Suprapubic skin (tissue), 4 donors: ENCODE measurements around the gene CACNA2D3. TPM values are rescaled to one million over a fixed set of nuclear protein-coding genes. Genes with fewer than 3 reads are reported as not detected.

Experiments
- DNase-seq, 2 donors: peaks; one replicate each; pipeline ENCODE4 v3.0.0-alpha.2; 2019; ENCODE audit warnings: low spot score in 2 of 2
- H3K27ac ChIP-seq: fragments of 200-600 bp; sonication (generic); one replicate; pipeline ENCODE4 v1.5.1; 2019
- H3K27me3 ChIP-seq: fragments of 200-600 bp; sonication (generic); one replicate; pipeline ENCODE4 v1.5.1; 2019
- H3K36me3 ChIP-seq: fragments of 200-600 bp; sonication (generic); one replicate; pipeline ENCODE4 v1.5.1; 2019
- H3K4me1 ChIP-seq: fragments of 200-600 bp; sonication (generic); one replicate; pipeline ENCODE4 v1.5.1; 2019
- H3K4me3 ChIP-seq: fragments of 200-600 bp; sonication (generic); one replicate; pipeline ENCODE4 v1.5.1; 2019; ENCODE audit warnings: mild to moderate bottlenecking
- H3K9me3 ChIP-seq: fragments of 200-600 bp; sonication (generic); one replicate; pipeline ENCODE4 v1.5.1; 2019
- CTCF ChIP-seq, 2 donors: fragments of 200-600 bp in 1 of 2; fragments of 450-650 bp in 1 of 2; sonication (generic) in 1 of 2; IDR thresholded peaks; one replicate each; pipeline ENCODE4 v1.5.1; 2016 to 2019; ENCODE audit warnings: antibody characterized with exemption in 2 of 2, mild to moderate bottlenecking in 1 of 2, moderate library complexity in 1 of 2
- EP300 ChIP-seq: sonication (generic); formaldehyde crosslinking; IDR thresholded peaks from one replicate; pipeline ENCODE4 v1.6.1; 2017; ENCODE audit warnings: antibody characterized with exemption
- POLR2A ChIP-seq, 2 donors: fragments of 450-650 bp; IDR thresholded peaks; one replicate each; pipeline ENCODE4 v1.6.1; 2017; ENCODE audit warnings: antibody characterized with exemption in 2 of 2, mild to moderate bottlenecking in 2 of 2, moderate library complexity in 2 of 2
- POLR2AphosphoS5 ChIP-seq, 3 donors: sonication (generic); formaldehyde crosslinking; IDR thresholded peaks; one replicate each; pipeline ENCODE4 v1.6.1; 2017; ENCODE audit warnings: antibody characterized with exemption in 3 of 3
- whole genome bisulfite sequencing: methylation state at CpG from one replicate; pipeline ENCODE4 v1.1.5; 2018; 5-methylcytosine and 5-hydroxymethylcytosine counted together
- total RNA-seq, 4 donors: library from RNA; depleted of rRNA; stranded (reverse); fragments of >200 nt; gene quantifications; one replicate each; pipeline ENCODE4 v1.1.0, GENCODE V29; 2016

The CACNA2D3 gene
- total RNA-seq, 4 donors from 2014 or later, result 0.42 to 2.8 (median 0.95) TPM

- no peaks in the 10 kb centered on the region for H3K9me3 ChIP-seq
- no peak overlapping the region for H3K4me3 ChIP-seq
- no peak for DNase-seq
- H3K4me1 ChIP-seq, result no peaks in the 10 kb centered on the region
- 97% methylated on average over 5 of the region's 12 CpGs for WGBS
- H3K36me3 ChIP-seq, result no peaks in the 10 kb centered on the region
- peaks cover 15% of the 10 kb centered on the region for H3K27me3 ChIP-seq
- no peak for TF ChIP-seq EP300
- no peak for TF ChIP-seq CTCF (IDR thresholded peaks at IDR 0.05)
- no peak for TF ChIP-seq POLR2AphosphoS5 (IDR thresholded peaks at IDR 0.05)
- TF ChIP-seq POLR2A (IDR thresholded peaks at IDR 0.05), result no peak
- H3K27ac ChIP-seq, result no peak overlapping the region
These were observed 12.4 kb downstream of the CACNA2D3 start for GRCh38 chr3:54134713-54135112.

- Histone ChIP-seq H3K36me3 (no peaks in the 10 kb centered on the region), H3K4me1 (no peaks in the 10 kb centered on the region), H3K27me3 (peaks cover 15% of the 10 kb centered on the region), H3K4me3 (no peak overlapping the region), H3K9me3 (no peaks in the 10 kb centered on the region), H3K27ac (no peak overlapping the region)
- no peak for DNase-seq
- 55% methylated on average over 5 of the region's 5 CpGs for WGBS
- TF ChIP-seq EP300 (no peak), POLR2AphosphoS5 (IDR thresholded peaks at IDR 0.05) (no peak), POLR2A (IDR thresholded peaks at IDR 0.05) (no peak), CTCF (IDR thresholded peaks at IDR 0.05) (no peak)
These were observed 15.0 kb downstream of the CACNA2D3 start for GRCh38 chr3:54137311-54137710.

- TF ChIP-seq POLR2A (IDR thresholded peaks at IDR 0.05), result no peak
- no peak for TF ChIP-seq EP300
- no peak for TF ChIP-seq POLR2AphosphoS5 (IDR thresholded peaks at IDR 0.05)
- no peak for TF ChIP-seq CTCF (IDR thresholded peaks at IDR 0.05)
- H3K27me3 ChIP-seq, result peaks cover 9% of the 10 kb centered on the region
- no peaks in the 10 kb centered on the region for H3K4me1 ChIP-seq
- no peaks in the 10 kb centered on the region for H3K36me3 ChIP-seq
- no peak overlapping the region for H3K4me3 ChIP-seq
- 45% methylated on average over 9 of the region's 9 CpGs for WGBS
- no peaks in the 10 kb centered on the region for H3K9me3 ChIP-seq
- no peak for DNase-seq
- no peak overlapping the region for H3K27ac ChIP-seq
These were observed 16.7 kb downstream of the CACNA2D3 start for GRCh38 chr3:54138937-54139547.

GRCh38 chr3:54139630-54140029, 17.3 kb downstream of the CACNA2D3 start:
- WGBS, result 70% methylated on average over 4 of the region's 4 CpGs
- Histone ChIP-seq H3K36me3 (no peaks in the 10 kb centered on the region), H3K4me1 (no peaks in the 10 kb centered on the region), H3K9me3 (no peaks in the 10 kb centered on the region), H3K27ac (no peak overlapping the region), H3K27me3 (peaks cover 9% of the 10 kb centered on the region), H3K4me3 (no peak overlapping the region)
- no peak for DNase-seq
- no peak for TF ChIP-seq EP300
- TF ChIP-seq POLR2A (IDR thresholded peaks at IDR 0.05), result no peak
- no peak for TF ChIP-seq CTCF (IDR thresholded peaks at IDR 0.05)
- TF ChIP-seq POLR2AphosphoS5 (IDR thresholded peaks at IDR 0.05), result no peak

- TF ChIP-seq EP300 (no peak), POLR2A (IDR thresholded peaks at IDR 0.05) (no peak), CTCF (IDR thresholded peaks at IDR 0.05) (no peak), POLR2AphosphoS5 (IDR thresholded peaks at IDR 0.05) (no peak)
- DNase-seq, result peak in 1 of 2 donors; percentile 37
- H3K36me3 ChIP-seq, result no peaks in the 10 kb centered on the region
- 83% methylated on average over 2 of the region's 2 CpGs for WGBS
- no peaks in the 10 kb centered on the region for H3K27me3 ChIP-seq
- H3K27ac ChIP-seq, result no peak overlapping the region
- H3K4me3 ChIP-seq, result no peak overlapping the region
- no peaks in the 10 kb centered on the region for H3K4me1 ChIP-seq
- H3K9me3 ChIP-seq, result no peaks in the 10 kb centered on the region
These were observed 21.9 kb downstream of the CACNA2D3 start for GRCh38 chr3:54144284-54144683.
